Neural cell (in vitro differentiated cells): ENCODE results near the gene AHCYL1. TPM values are rescaled to one million over a fixed set of nuclear protein-coding genes. Genes with fewer than 3 reads are reported as not detected.

Source experiments
- H2AFZ ChIP-seq: fragments of 200-600, 300-800 bp; sonication (generic), shearing (Covaris generic); 2 replicates; pipeline ENCODE4 v1.6.0; 2014; ENCODE audit warnings: low read depth, mild to moderate bottlenecking, antibody characterized with exemption, low read length, moderate library complexity
- H3F3A ChIP-seq: fragments of 200-600 bp; shearing (Covaris generic); 2 replicates; pipeline ENCODE4 v1.6.1; 2016; ENCODE audit warnings: mild to moderate bottlenecking, moderate library complexity, mixed read lengths, antibody characterized with exemption, low read length; ENCODE audit not compliant: insufficient read depth, poor library complexity, severe bottlenecking
- H3K27ac ChIP-seq: fragments of 200-600, 300-800 bp; sonication (generic), shearing (Covaris generic); 2 replicates; pipeline ENCODE4 v1.5.1; 2014; ENCODE audit warnings: mild to moderate bottlenecking, low read length, moderate library complexity
- H3K27me3 ChIP-seq: fragments of 300-800, 200-600 bp; sonication (generic), shearing (Covaris generic); 2 replicates; pipeline ENCODE4 v1.6.0; 2014; ENCODE audit warnings: mild to moderate bottlenecking, low read depth, low read length, moderate library complexity; ENCODE audit not compliant: insufficient read depth
- H3K36me3 ChIP-seq: fragments of 300-800, 200-600 bp; sonication (generic), shearing (Covaris generic); 2 replicates; pipeline ENCODE4 v1.5.1; 2014; ENCODE audit warnings: mild to moderate bottlenecking, antibody characterized with exemption, low read length, moderate library complexity; ENCODE audit not compliant: insufficient read depth
- H3K4me2 ChIP-seq: fragments of 300-800, 200-600 bp; sonication (generic), shearing (Covaris generic); 2 replicates; pipeline ENCODE4 v1.6.0; 2014; ENCODE audit warnings: mild to moderate bottlenecking, low read length
- H3K4me3 ChIP-seq: fragments of 300-800, 200-600 bp; sonication (generic), shearing (Covaris generic); 2 replicates; pipeline ENCODE4 v1.5.1; 2014; ENCODE audit warnings: mild to moderate bottlenecking, low read length, moderate library complexity
- H3K79me2 ChIP-seq: fragments of 200-600 bp; shearing (Covaris generic); replicated peaks from 2 replicates; pipeline ENCODE4 v1.6.0; 2014; ENCODE audit warnings: mild to moderate bottlenecking, low read length, moderate library complexity; ENCODE audit not compliant: insufficient read depth
- H3K9ac ChIP-seq: fragments of 300-800, 200-600 bp; sonication (generic), shearing (Covaris generic); 2 replicates; pipeline ENCODE4 v1.6.1; 2016; ENCODE audit warnings: mild to moderate bottlenecking, low read length, mixed read lengths
- H3K9me2 ChIP-seq: fragments of 200-600 bp; shearing (Covaris generic); 2 replicates; pipeline ENCODE4 v1.6.1; 2016; ENCODE audit warnings: mild to moderate bottlenecking, low read length, mixed read lengths; ENCODE audit not compliant: insufficient read depth
- H3K9me3 ChIP-seq: fragments of 200-600, 300-800 bp; sonication (generic), shearing (Covaris generic); 2 replicates; pipeline ENCODE4 v1.6.1; 2016; ENCODE audit warnings: mild to moderate bottlenecking, mixed run types, low read length, moderate library complexity, mixed read lengths
- H4K20me1 ChIP-seq: fragments of 200-600 bp; shearing (Covaris generic); 2 replicates; pipeline ENCODE4 v1.6.1; 2016; ENCODE audit warnings: mild to moderate bottlenecking, mixed run types; ENCODE audit not compliant: insufficient read depth
- CTCF ChIP-seq: fragments of 450-650 bp; IDR thresholded peaks from 2 replicates; pipeline ENCODE4 v1.5.1; 2014; ENCODE audit warnings: antibody characterized with exemption, mild to moderate bottlenecking, moderate library complexity; ENCODE audit not compliant: poor library complexity, severe bottlenecking
- EP300 ChIP-seq: fragments of 450-650 bp; conservative IDR thresholded peaks from 2 replicates; pipeline ENCODE4 v1.6.1; 2014; ENCODE audit warnings: antibody characterized with exemption, mild to moderate bottlenecking, moderate library complexity; ENCODE audit not compliant: poor library complexity, severe bottlenecking
- EZH2 ChIP-seq: fragments of 200-600, 300-800 bp; shearing (Covaris generic), sonication (generic); IDR thresholded peaks from 2 replicates; pipeline ENCODE4 v1.6.1; 2014; ENCODE audit warnings: antibody characterized with exemption, low read length, borderline replicate concordance, mild to moderate bottlenecking; ENCODE audit not compliant: insufficient read depth, poor library complexity, severe bottlenecking
- MXI1 ChIP-seq: fragments of 450-650 bp; conservative IDR thresholded peaks from 2 replicates; pipeline ENCODE4 v1.6.1; 2014; ENCODE audit warnings: antibody characterized with exemption, mild to moderate bottlenecking; ENCODE audit not compliant: poor library complexity, severe bottlenecking
- POLR2AphosphoS5 ChIP-seq: IDR thresholded peaks from 2 replicates; pipeline ENCODE4 v1.6.1; 2012
- RAD21 ChIP-seq: fragments of 450-650 bp; conservative IDR thresholded peaks from 2 replicates; pipeline ENCODE4 v1.6.1; 2014; ENCODE audit warnings: antibody characterized with exemption, mild to moderate bottlenecking, moderate library complexity
- REST ChIP-seq: IDR thresholded peaks from 2 replicates; pipeline ENCODE4 v1.6.1; 2012; ENCODE audit warnings: borderline replicate concordance
- SMC3 ChIP-seq: fragments of 450-650 bp; conservative IDR thresholded peaks from 2 replicates; pipeline ENCODE4 v1.6.1; 2014; ENCODE audit warnings: antibody characterized with exemption, mild to moderate bottlenecking, moderate library complexity; ENCODE audit not compliant: poor library complexity
- TAF1 ChIP-seq: IDR thresholded peaks from 2 replicates; pipeline ENCODE4 v1.6.1; 2012; ENCODE audit warnings: low read depth
- polyA plus RNA-seq: library from polyadenylated mRNA; depleted of rRNA; stranded (reverse); fragments of >200 nt; gene quantifications from 2 replicates; pipeline ENCODE4 v1.2.3, GENCODE V29; 2014

AHCYL1 gene
- polyA plus RNA-seq, 1 donor from 2014 or later, result 48.7 TPM

- H3F3A ChIP-seq, result no peaks in the 10 kb centered on the region
- H3K9me2 ChIP-seq, result no peaks in the 10 kb centered on the region
- no peaks in the 10 kb centered on the region for H3K9me3 ChIP-seq
- H3K79me2 ChIP-seq, result peaks cover 16% of the 10 kb centered on the region
- no peak overlapping the region for H3K9ac ChIP-seq
- TF ChIP-seq EP300, result no peak
- no peak for TF ChIP-seq POLR2AphosphoS5
- no peaks in the 10 kb centered on the region for H4K20me1 ChIP-seq
- no peaks in the 10 kb centered on the region for H3K27me3 ChIP-seq
- H3K4me3 ChIP-seq, result no peak overlapping the region
- no peak overlapping the region for H3K4me2 ChIP-seq
- H3K36me3 ChIP-seq, result no peaks in the 10 kb centered on the region
- no peak overlapping the region for H2AFZ ChIP-seq
- no peak overlapping the region for H3K27ac ChIP-seq
These were observed 19.3 kb downstream of the AHCYL1 start for GRCh38 chr1:110003747-110004428.

GRCh38 chr1:110004583-110004982 is 20.0 kb downstream of the AHCYL1 start:
- H2AFZ ChIP-seq, result no peak overlapping the region
- H3K4me2 ChIP-seq, result no peak overlapping the region
- no peaks in the 10 kb centered on the region for H3F3A ChIP-seq
- no peak overlapping the region for H3K27ac ChIP-seq
- H3K36me3 ChIP-seq, result peaks cover 3% of the 10 kb centered on the region
- H3K4me3 ChIP-seq, result no peak overlapping the region
- H3K9me2 ChIP-seq, result no peaks in the 10 kb centered on the region
- no peak overlapping the region for H3K9ac ChIP-seq
- H3K9me3 ChIP-seq, result no peaks in the 10 kb centered on the region
- H3K27me3 ChIP-seq, result no peaks in the 10 kb centered on the region
- TF ChIP-seq REST, result no peak
- no peak for TF ChIP-seq MXI1
- TF ChIP-seq POLR2AphosphoS5, result no peak
- TF ChIP-seq SMC3, result no peak
- TF ChIP-seq EZH2, result no peak
- TF ChIP-seq RAD21, result no peak
- no peak for TF ChIP-seq TAF1
- no peak for TF ChIP-seq CTCF
- TF ChIP-seq EP300, result no peak
- H4K20me1 ChIP-seq, result no peaks in the 10 kb centered on the region
- H3K79me2 ChIP-seq, result peaks cover 16% of the 10 kb centered on the region
